Measurements from ENCODE around the gene GRM1. TPM values are rescaled to one million over a fixed set of nuclear protein-coding genes. Genes with fewer than 3 reads are reported as not detected.

GRM1 gene
- total and polyA plus RNA-seq, 2 experiments from 2014 or later, result 0.29 to 0.63 TPM

- TF ChIP-seq REST (IDR thresholded peaks at IDR 0.05; ENCODE audit: unreplicated experiment) (no peak), POLR2AphosphoS5 (IDR thresholded peaks at IDR 0.05; ENCODE audit: low read depth) (no peak), EZH2 (IDR thresholded peaks at IDR 0.05; ENCODE audit: low read depth, unreplicated experiment) (no peak), ETS1 (IDR thresholded peaks at IDR 0.05) (no peak), CTCF (conservative IDR thresholded peaks at IDR 0.05; ENCODE audit: low read depth in 2 of 2) (no peak), ZNF114 (CRISPR knock-in tag; IDR thresholded peaks at IDR 0.05) (no peak), NANOG (IDR thresholded peaks at IDR 0.05; ENCODE audit: borderline replicate concordance) (no peak), ZNF331 (CRISPR knock-in tag; IDR thresholded peaks at IDR 0.05; ENCODE audit: low read depth) (no peak), EZH2phosphoT487 (IDR thresholded peaks at IDR 0.05; ENCODE audit: unreplicated experiment) (no peak)
These were observed 106.3 kb downstream of the GRM1 start (continued) for GRCh38 chr6:146135167-146135566.

- H3K9me2 ChIP-seq (ENCODE audit: insufficient read depth), result peaks cover 11% of the 10 kb centered on the region; the same call in 1 of the 2 replicates
- H3K36me3 ChIP-seq (ENCODE audit: insufficient read depth), result no peaks in the 10 kb centered on the region
- no peaks in the 10 kb centered on the region for H3K36me3 Mint-ChIP-seq (ENCODE audit: low read depth)
- TF ChIP-seq CTCF (conservative IDR thresholded peaks at IDR 0.05; ENCODE audit: low read depth in 2 of 2) (no peak), REST (IDR thresholded peaks at IDR 0.05; ENCODE audit: unreplicated experiment) (no peak), ETS1 (IDR thresholded peaks at IDR 0.05) (no peak), CREB1 (CRISPR knock-in tag; IDR thresholded peaks at IDR 0.05; ENCODE audit: low read depth) (no peak), ZNF331 (CRISPR knock-in tag; IDR thresholded peaks at IDR 0.05; ENCODE audit: low read depth) (no peak), STAT1 (IDR thresholded peaks at IDR 0.05; ENCODE audit: unreplicated experiment) (no peak), POLR2AphosphoS5 (IDR thresholded peaks at IDR 0.05; ENCODE audit: low read depth) (no peak), JUNB (IDR thresholded peaks at IDR 0.05; ENCODE audit: unreplicated experiment) (no peak)
- no peaks in the 10 kb centered on the region for H3K9me3 Mint-ChIP-seq
- ATAC-seq, result no peak
- H3K4me1 ChIP-seq (ENCODE audit: insufficient read depth), result no peaks in the 10 kb centered on the region
- no peak overlapping the region for H2AFZ ChIP-seq
- H3K27ac Mint-ChIP-seq, result no peak overlapping the region
- no peaks in the 10 kb centered on the region for H3K27me3 ChIP-seq (ENCODE audit: insufficient read depth)
- H3K4me3 Mint-ChIP-seq, result no peak overlapping the region
- H3K4me2 ChIP-seq, result no peak overlapping the region
- no peak overlapping the region for H3K27ac ChIP-seq (ENCODE audit: low read depth)
- DNase-seq (ENCODE audit: low spot score), result no peak
- H3K4me1 Mint-ChIP-seq, result peaks cover 5% of the 10 kb centered on the region; the same call in 2 of the 3 replicates
- no peak overlapping the region for H3K4me3 ChIP-seq
- H3F3A ChIP-seq (replicated peaks; ENCODE audit: low read depth), result no peaks in the 10 kb centered on the region
- H3K79me2 ChIP-seq (replicated peaks; ENCODE audit: insufficient read depth), result no peaks in the 10 kb centered on the region
- no peaks in the 10 kb centered on the region for H4K20me1 ChIP-seq (replicated peaks; ENCODE audit: insufficient read depth)
- no peaks in the 10 kb centered on the region for H3K27me3 Mint-ChIP-seq (ENCODE audit: insufficient read depth, low read depth, poor library complexity)
These were observed 118.0 kb downstream of the GRM1 start for GRCh38 chr6:146146836-146147235.
